GM21786 (cell line): ENCODE results near the gene F13A1.
"Not testable (repeated sequence)": the region's sequence is repeated elsewhere in the genome, so short reads cannot be mapped to it uniquely, and the experiment has no call there.

Experiments
- ATAC-seq: cut with Tn5 transposase; IDR thresholded peaks from one replicate; pipeline ENCODE4 v1.9.1; 2021; ENCODE audit not compliant: unreplicated experiment

Gene F13A1

GRCh38 chr6:6317825-6318733 lies 2.4 kb downstream of the F13A1 start:
- ATAC-seq, result no peak

GRCh38 chr6:6317386-6317785 lies 3.1 kb downstream of the F13A1 start:
- ATAC-seq, result no peak

GRCh38 chr6:6315660-6316059 lies 4.8 kb downstream of the F13A1 start:
- no peak for ATAC-seq

DNA sequence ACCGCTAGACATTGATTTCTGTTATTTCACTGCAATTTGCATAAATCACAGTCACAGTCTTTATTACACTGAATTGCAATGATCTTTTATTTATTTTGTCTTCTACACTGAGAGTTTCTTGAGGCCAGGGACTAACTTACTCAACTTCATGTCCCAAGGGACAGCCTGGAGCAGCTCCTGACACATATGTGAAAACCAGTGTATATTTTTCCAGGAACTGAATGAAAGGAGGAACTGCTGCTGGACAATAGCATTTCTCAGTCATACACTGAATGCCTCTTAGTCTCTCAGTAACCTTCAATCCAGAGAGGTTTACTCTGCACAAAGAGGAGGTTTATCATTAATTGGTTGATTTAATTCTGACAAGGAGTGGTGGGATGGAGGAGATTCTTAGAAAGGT lies 5.9 kb downstream of the F13A1 start:
- no peak for ATAC-seq

- ATAC-seq, result no peak
These were observed 7.5 kb downstream of the F13A1 start for GRCh38 chr6:6312901-6313441.

GRCh38 chr6:6305575-6305974 lies 14.9 kb downstream of the F13A1 start:
- ATAC-seq, result no peak

DNA sequence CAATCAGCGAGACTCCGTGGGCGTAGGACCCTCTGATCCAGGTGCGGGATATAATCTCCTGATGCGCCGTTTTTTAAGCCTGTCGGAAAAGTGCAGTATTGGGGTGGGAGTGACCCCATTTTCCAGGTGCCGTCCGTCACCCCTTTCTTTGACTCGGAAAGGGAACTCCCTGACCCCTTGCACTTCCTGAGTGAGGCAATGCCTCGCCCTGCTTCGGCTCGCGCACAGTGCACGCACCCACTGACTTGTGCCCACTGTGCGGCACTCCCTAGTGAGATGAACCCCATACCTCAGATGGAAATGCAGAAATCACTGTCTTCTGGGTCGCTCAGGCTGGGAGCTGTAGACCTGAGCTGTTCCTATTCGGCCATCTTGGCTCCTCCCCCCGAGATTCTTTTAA lies 20.1 kb downstream of the F13A1 start:
- not testable (repeated sequence) for ATAC-seq

- ATAC-seq, result no peak
These were observed 27.1 kb downstream of the F13A1 start for GRCh38 chr6:6293317-6293716.

GRCh38 chr6:6287415-6287814 lies 33.0 kb downstream of the F13A1 start:
- peak; percentile 67 for ATAC-seq

DNA sequence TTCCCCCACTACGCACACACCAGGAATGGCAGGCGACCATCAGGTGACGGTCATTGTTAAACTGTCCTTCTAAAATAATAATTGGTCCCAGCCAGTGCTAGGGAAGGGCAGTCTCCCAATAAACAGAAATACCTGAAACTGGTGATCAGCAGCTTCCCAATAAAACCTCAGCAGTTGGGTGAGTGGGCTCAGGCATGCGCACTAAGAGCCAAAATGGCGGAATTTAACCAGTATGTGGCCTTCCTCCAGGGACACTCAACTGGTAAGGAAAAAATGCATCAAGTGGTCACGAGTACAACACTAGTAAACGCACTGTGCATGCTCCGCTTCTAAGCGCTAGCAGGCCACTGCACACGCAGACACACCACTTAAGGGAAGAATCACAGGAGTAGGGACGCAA lies 34.8 kb downstream of the F13A1 start:
- no peak for ATAC-seq

- no peak for ATAC-seq
These were observed 36.1 kb downstream of the F13A1 start for GRCh38 chr6:6284221-6284966.

- ATAC-seq, result no peak
These were observed 36.7 kb downstream of the F13A1 start for GRCh38 chr6:6283746-6284145.

DNA sequence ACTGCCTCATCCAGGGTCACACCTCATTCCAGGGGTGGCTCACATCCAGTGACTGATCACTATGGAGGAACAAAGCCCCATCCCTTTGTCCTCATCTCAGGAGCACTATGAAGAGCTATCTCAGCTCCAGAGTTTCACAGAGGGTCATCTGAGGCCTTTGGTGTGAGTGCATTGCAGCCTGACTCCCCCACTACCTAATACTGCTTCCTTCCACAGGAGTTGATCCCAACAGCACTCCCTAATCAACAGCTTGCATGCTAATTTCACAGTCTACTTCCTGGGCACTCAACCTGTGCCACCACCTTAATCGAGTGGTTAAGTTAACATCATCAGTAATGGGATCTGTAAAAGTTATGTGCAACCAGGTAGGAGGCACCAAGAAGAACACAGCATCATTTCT lies 37.7 kb downstream of the F13A1 start:
- no peak for ATAC-seq

- ATAC-seq, result no peak
These were observed 43.0 kb downstream of the F13A1 start for GRCh38 chr6:6277413-6277812.

- ATAC-seq, result no peak
These were observed 49.4 kb downstream of the F13A1 start for GRCh38 chr6:6270948-6271535.

DNA sequence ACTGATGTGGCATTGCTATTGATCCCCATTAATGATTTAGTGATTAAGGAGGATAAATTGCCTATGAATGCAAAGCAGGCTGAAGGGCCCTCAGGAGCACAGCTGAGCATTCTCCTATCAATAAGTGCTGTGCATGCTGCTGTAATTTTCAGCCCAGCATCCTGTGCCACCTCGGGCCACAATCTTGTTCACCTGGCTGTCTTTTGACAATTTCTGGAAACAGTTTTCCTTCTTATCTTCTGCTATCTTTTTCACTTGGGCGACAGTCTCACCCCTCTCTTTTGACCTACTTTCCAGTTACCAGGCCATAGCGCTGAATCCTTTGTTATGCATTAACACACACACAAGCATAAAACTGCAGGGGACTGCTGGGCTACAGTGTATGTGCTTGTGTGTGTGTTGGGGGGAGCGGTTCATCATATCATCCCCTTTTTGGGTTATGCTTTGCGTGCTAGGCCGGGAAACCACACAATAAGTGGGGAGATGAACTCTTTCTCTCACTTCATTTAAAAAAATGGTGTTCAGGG lies 60.2 kb downstream of the F13A1 start:
- ATAC-seq, result no peak

DNA sequence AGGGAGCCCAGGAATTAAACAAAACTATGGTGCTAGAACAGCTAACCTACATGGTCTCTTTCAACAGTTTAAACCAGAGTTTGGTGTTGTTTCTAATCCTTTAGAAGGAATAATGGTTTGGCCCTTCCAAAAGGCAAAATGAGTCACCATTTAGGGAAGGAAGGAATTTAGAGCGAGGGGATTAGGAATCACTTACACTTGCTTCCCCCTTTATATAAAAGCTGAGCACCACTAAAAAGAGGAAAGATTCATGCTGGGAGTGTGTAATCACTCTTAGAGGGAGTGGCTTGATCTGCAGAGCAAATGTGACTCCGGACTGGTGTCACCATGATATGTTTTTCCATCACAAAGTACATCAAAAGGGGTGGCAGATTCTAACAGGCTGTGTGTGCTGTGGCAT lies 63.6 kb downstream of the F13A1 start:
- ATAC-seq, result no peak

- no peak for ATAC-seq
These were observed 64.2 kb downstream of the F13A1 start for GRCh38 chr6:6256259-6256658.

GRCh38 chr6:6251555-6252280 lies 68.7 kb downstream of the F13A1 start:
- no peak for ATAC-seq

- peak; percentile 51 for ATAC-seq
These were observed 71.8 kb downstream of the F13A1 start for GRCh38 chr6:6248651-6249050.

DNA sequence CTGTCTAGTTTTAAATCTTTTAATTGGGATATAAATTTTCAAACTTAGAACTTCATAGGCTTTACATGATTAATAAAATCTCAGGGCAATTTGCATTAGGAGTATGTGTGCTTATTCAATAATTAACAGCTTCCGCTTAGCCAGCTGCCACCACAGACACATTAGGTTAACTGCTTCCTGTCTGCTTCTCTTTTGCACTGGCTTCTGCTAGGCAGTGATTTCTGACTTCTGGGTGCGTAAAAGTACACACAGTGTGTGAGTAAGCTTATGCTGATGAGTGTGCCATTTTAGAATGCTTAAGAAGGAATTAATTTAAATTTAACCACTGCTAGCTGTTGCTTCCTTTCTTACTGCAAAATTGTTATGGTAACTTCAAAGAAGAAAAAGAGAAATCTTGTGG lies 73.9 kb downstream of the F13A1 start:
- peak; percentile 66 for ATAC-seq
